Purkinje cell (primary cell): ENCODE results near the gene KBTBD8. TPM values are rescaled to one million over a fixed set of nuclear protein-coding genes. Genes with fewer than 3 reads are reported as not detected.

Experiments
- polyA plus RNA-seq: library from polyadenylated mRNA; unstranded; fragments of >200 nt; fragmentation: Nextera tagmentation; gene quantifications from 2 replicates; pipeline ENCODE4 v1.2.1, GENCODE V29; 2014

The KBTBD8 gene
- 1.5 and 12.0 TPM in 2 replicates for polyA plus RNA-seq

DNA sequence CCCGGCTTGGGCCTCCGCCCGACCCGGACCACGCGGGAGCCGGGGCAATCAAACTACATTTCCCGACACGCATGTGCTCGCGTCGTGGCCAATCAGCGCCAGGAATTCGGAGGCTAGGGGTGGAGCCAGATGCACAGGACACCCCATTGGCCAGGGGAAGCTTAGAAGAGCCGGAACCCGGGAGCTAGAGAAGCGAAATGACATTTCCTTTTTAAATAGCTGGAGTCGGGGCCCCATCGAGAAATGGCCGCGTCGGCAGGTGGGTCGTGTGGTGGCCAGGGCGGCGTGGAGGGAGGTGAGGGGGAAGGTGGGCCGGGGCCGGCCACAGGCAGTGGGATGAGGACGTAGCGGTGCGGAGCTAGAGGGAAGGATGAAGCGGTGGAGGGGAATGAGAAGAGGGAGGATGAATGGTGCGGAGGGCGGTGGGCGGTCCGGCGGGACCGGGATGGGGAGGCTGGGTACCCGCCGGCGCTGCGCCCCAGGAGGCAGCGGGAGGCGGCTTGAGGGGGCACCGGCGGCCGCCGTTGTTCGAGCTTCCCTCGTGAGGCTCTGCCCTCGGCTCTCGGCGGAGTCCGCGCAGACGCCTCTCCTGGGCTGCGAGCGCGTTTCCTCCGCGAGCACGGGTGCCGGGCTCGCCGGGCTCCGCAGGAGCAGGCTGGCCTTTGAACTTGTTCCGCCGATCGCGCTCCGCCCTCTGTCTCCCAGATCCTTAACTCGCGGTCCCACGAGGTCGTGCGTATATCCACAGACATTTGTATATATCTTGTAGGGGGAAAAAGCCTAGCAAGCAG is at the start of gene KBTBD8:
Gene KBTBD8 (plus strand): TSS at position 195 of the 791 bp plus-strand sequence. CDS start 49 bp downstream, at position 244.

